Skeletal muscle cell (primary cell): ENCODE measurements around the gene PALM2AKAP2.

ENCODE experiments used
- DNase-seq: peaks from one replicate; pipeline ENCODE4 v3.0.0-alpha.2; 2010; ENCODE audit warnings: low read depth
- H3K4me3 ChIP-seq: 2 replicates; pipeline ENCODE4 v1.5.1; 2011; ENCODE audit warnings: low read depth, mild to moderate bottlenecking, control low read depth, low read length, moderate library complexity

The PALM2AKAP2 gene

DNA sequence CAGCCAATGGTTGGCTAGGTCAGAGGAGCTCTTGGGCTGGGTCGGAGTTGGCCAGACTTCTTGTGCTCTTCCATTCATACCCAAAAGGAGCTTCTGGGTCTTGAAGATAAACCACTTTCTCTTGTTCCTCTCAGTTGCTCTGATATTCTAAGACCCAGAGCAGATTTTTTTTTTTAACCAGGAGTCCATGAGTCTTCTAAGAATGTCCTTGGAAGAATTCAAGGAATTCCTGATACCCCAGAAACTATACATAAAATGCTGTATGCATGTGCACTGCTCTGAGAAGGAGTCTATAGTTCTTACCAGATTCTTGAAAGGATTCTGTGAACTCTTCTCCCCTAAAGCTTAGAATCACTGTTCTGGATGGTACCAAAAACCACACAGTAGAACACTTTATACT, 9.9 kb upstream of the PALM2AKAP2 start:
- H3K4me3 ChIP-seq = no peak overlapping the region
- DNase-seq = no peak

DNA sequence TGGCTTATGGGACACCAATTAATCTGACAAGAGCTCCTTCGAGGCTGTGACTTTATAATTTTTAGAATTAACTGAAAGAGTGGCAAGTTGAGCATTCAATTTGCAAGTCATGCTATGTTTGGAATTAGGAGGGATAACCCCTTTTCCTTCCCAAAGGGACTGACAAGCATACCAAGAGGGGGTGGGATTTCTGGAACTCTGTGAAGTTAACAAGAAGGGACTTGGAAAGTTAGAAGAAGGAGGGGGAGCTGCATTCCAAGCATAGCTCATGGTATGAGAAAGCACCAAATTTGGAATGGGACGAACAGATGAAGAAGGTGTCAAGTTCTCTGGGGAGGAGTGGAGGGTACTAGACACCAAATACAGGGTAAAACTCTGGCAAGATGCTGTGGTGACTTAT, 8.9 kb upstream of the PALM2AKAP2 start:
- H3K4me3 ChIP-seq = no peak overlapping the region
- peak; percentile 74 for DNase-seq

DNA sequence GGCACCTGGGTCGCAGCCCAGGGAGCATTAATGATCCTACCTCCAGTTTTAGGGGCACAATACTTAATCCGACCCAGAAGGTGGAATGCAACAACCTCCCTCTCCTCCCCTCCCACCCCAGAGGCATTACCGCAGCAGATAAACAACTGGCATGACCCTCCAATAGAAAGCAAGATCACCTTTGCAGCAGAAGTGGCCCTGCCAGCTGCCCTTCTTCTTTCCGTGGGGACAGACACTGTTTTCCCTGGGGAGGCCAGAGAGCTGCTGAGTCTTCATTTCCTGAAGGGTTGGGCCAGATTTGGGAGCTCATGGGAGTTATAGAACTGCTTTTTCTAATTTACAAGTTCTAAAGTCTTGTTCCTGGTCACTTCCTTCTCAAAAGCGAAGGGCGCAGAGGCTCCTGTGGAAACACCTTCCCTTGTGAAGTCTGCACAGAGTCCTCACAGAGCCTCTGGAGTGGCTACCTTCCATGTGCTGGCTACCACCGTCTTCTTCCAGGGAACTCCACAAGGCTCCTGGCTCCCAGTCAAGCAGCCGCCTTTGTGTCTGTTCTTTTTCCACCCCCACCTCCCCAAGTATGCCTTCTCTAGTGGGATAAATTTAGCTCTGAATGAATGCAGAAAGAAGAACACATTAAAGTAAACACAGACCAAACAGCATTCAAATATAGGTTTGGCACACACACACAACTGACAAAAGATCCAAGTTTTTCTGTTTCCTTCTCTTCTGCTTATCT, 8.0 kb upstream of the PALM2AKAP2 start:
- H3K4me3 ChIP-seq = no peak overlapping the region
- no peak for DNase-seq

GRCh38 chr9:109775516-109775915, 4.5 kb upstream of the PALM2AKAP2 start:
- peak; percentile 65 for DNase-seq
- no peak overlapping the region for H3K4me3 ChIP-seq

GRCh38 chr9:109776391-109776790, 3.6 kb upstream of the PALM2AKAP2 start:
- DNase-seq = no peak

DNA sequence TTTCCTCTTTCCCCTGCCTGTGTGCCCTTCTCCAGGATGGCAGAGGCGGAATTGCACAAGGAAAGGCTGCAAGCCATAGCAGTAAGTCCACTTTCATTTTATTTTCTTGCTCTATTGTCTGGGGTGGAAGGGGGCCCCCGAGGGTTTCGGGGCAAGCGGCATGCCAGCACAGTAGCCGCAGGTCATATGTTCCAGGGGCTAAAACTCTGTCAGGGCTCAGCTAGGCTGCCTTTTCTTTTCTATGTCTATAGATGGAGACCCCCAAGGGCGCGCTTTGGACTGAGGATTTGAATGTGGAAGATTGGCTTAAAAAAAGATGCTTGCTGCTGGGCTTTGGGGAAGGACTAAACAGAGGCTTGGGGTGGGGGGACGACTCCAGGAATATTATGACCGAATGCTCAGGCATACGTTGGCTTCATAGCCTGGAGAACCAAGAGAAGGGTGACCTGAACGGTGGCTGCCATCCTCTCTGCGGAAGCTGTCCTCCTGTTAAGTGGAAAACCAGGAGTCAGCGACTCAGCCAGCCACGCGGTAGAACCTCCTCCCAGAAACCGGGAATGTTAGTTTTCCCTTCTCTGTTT, 545 bp downstream of the PALM2AKAP2 start:
- H3K4me3 ChIP-seq = peak overlapping the region; percentile 82
- no peak for DNase-seq

More at GRCh38 chr9:109776391-109776790, 3.6 kb upstream of the PALM2AKAP2 start:
- H3K4me3 ChIP-seq = no peak overlapping the region

GRCh38 chr9:109781086-109781485, 1.1 kb downstream of the PALM2AKAP2 start:
- DNase-seq = no peak
- peak overlapping the region; percentile 82 for H3K4me3 ChIP-seq

GRCh38 chr9:109781541-109782197, 1.7 kb downstream of the PALM2AKAP2 start:
- peak overlapping the region; percentile 82 for H3K4me3 ChIP-seq
- DNase-seq = no peak

GRCh38 chr9:109787735-109788134, 7.7 kb downstream of the PALM2AKAP2 start:
- H3K4me3 ChIP-seq = no peak overlapping the region
- no peak for DNase-seq

DNA sequence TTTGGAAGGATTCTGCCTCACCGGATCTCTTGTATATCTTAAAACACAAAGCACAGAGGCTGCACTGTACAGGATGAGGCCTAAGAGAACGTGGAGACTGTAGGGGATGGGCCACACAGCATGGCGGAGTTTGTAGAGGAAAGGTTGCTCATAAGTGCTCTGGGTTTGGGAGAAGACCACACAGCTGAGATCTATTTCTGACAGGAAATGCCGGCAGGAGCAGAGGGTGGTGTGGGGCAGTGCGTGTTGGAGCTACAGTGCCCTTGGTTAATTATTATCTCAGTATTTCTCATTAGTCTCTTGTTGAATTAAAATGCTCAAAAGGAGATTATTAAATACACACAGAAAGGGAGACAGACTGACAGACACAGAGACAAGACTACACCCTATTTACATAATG, 9.6 kb downstream of the PALM2AKAP2 start:
- H3K4me3 ChIP-seq = no peak overlapping the region
- no peak for DNase-seq

DNA sequence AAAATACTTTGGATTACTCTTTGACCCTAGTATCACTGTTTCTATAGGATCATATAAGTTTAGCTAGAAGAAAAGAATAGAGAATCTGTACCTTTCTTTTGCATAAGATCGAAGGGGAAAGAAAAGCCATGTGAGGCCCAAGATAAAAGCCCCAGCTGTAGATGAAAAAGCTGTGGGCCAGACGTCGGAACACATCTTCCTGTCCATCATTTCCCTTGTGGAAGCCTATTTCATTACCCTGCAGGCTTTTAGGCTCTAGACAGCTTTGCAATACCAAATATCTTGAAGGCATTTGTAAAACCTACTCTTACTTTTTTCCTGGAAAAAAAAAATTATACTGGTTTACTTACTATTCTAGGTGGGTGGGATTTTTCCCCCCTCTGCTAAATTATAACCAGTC, 10.0 kb downstream of the PALM2AKAP2 start:
- H3K4me3 ChIP-seq = no peak overlapping the region
- no peak for DNase-seq

DNA sequence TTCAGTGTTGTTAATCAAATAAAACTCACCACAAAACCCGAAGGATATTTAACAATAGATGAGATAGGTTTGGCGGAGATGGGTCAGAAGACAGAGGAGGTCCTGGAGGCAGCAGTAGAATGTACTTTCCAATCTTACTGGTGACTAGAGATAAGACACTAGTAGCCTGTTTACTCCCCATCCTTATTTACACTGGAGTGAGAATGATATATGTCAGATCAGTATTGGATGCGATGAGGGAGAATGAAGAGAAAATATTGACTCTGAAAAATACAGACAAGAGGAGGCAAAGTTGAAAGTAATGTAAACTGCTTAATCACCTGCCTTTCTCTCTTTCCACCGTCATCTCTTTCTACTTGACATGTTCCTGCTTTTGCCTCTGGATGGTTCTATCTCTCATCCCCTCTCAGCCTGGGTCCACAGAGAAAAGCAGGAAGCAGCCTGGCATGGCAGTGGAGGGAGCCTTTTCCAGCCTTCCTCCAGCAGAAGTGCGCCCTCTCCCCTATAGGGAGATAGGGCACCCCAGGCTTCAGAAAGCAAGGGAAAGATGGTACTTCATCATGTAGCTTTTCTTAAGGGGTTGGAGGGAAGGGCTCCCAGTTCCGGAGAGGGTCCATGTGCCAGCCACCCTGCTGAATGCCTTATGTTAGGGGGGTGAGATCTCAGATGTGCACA, 11.1 kb downstream of the PALM2AKAP2 start:
- no peak overlapping the region for H3K4me3 ChIP-seq
- DNase-seq = no peak

- no peak for DNase-seq
- no peak overlapping the region for H3K4me3 ChIP-seq
Measured at GRCh38 chr9:109791747-109792146, 11.7 kb downstream of the PALM2AKAP2 start.

DNA sequence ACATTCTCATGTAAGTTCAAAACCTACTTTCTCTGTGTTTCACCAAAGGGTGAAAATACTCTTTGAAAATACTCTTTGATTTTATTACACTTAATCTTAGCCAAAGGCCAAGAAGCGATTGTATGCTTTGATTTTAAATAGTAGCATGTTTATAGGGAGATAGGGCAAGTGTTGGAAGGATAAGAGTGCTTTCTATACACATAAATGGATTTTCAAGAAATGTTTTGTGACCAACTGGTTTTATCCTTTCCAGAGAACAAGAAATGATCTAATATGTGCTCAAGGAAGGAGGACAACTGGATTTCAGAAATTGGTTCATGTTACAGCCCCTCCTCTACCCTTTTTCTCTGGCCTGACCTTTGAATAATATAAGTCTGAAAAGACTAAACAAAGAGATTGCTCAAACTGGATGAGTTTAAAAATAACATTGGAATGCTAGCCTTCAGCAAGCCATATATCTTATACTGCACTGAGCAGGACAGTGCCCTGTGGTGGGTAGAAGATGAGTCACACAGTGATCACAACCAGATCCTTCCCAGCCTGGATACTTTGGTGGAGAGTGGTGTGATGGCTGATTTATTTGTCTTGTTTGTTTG, 13.1 kb downstream of the PALM2AKAP2 start:
- peak; percentile 93 for DNase-seq
- H3K4me3 ChIP-seq = no peak overlapping the region

- no peak overlapping the region for H3K4me3 ChIP-seq
- no peak for DNase-seq
Measured at GRCh38 chr9:109793921-109794320, 13.9 kb downstream of the PALM2AKAP2 start.

GRCh38 chr9:109794361-109795012, 14.5 kb downstream of the PALM2AKAP2 start:
- H3K4me3 ChIP-seq = no peak overlapping the region
- DNase-seq = no peak

GRCh38 chr9:109795613-109796012, 15.6 kb downstream of the PALM2AKAP2 start:
- no peak for DNase-seq

GRCh38 chr9:109796078-109796477, 16.1 kb downstream of the PALM2AKAP2 start:
- H3K4me3 ChIP-seq = no peak overlapping the region
- no peak for DNase-seq

More at GRCh38 chr9:109795613-109796012, 15.6 kb downstream of the PALM2AKAP2 start:
- no peak overlapping the region for H3K4me3 ChIP-seq

GRCh38 chr9:109797006-109797405, 17.0 kb downstream of the PALM2AKAP2 start:
- H3K4me3 ChIP-seq = no peak overlapping the region
- DNase-seq = no peak
